NCI-H1105 treated with DMSO at 0.1 percent for 48 hours (cell line): ENCODE results near the gene HIGD1C.
"Not testable (repeated sequence)": the region's sequence is repeated elsewhere in the genome, so short reads cannot be mapped to it uniquely, and the experiment has no call there.

ENCODE experiments used
- DNase-seq: peaks from one replicate; lab custom pipeline; 2025; lab: John Stamatoyannopoulos, UW

Gene HIGD1C

DNA sequence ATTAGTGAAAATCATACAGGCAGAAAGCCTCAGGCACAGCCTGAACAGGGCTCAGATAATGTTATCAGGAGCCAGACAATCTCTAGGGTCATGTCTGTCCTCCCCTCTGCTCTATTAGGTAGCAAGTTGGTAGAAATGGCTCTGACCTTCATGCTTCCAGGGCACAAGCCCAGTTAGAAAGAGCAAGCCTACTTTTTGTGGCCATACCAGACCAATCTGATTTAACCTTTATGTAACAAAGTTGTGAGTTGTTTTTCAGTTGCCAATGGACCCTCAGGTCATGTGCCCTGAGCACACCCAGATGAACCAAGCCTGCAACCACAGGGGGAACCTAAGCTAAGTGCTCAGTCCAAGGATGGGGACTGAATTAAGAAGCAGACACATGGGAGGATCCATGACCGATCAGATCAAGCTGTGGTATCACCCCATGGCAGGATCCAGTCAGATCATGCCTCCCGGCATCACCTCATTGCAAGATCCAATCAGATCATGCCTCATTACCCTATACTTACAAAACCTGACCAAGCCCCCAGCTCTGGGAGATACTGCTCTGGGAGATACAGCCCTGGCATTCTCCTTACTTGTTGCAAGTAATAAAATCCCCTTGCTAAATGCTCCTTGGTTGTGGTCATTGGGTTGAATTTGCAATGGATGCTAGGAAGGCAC lies 18.8 kb upstream of the HIGD1C start:
- no peak for DNase-seq

DNA sequence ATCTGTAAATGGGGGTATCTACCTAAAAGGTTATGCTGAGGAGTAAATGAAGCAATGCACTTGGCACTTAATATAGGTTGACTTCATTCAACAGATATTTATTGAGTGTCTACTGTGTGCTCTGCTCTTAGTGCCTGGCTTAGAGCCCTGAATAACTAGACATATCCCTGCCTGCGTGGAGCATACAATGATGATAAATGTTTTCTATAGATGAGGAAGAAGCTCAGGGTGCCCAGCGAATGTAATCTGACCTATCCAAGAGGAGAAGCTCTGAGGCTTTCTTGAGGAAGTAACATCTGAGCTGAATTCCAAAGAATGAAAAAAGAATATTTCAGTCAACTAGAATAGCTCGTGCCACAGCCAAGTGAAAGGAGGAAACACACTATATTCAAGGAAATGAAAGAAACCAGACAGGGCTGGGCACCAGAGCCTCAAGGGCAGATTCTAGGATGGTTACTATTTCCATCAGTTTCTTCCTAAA lies 17.9 kb upstream of the HIGD1C start:
- no peak for DNase-seq

DNA sequence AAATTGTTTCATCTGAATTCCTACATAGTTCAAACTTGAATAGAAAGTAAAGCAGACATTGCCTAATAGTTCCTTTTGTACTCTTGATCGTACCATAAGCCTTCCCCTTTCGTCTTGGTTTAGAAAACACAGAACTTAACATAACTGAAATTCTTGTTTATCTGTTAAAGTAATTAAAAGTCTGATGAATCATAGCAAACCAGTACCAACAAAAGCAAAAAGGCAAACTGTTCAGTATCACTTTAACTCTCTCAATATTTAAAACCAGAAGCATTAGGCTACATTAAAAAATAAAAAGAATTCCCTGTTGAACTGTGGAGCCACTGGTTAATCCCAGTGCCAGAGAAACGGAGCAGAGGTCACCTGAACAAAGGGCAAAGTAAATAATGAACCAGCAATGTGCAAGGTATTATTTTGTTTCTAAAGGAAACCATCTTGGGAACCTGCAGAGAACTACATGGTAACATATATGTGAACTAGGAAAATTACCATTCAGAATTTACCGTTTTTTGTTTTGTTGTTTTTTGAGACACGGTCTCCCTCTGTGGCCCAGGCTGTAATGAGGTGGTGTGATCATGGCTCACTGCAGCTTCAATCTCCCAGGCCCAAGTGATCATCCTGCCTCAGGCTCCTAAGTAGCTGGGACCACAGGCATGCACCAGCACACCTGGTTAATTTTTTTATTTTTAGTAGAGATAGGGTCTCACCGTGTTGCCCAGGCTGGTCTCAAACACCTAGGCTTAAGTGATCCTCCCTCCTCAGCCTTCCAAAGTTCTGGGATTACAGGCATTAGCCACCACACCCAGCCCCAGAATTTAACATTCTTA lies 17.1 kb upstream of the HIGD1C start:
- DNase-seq: no peak

DNA sequence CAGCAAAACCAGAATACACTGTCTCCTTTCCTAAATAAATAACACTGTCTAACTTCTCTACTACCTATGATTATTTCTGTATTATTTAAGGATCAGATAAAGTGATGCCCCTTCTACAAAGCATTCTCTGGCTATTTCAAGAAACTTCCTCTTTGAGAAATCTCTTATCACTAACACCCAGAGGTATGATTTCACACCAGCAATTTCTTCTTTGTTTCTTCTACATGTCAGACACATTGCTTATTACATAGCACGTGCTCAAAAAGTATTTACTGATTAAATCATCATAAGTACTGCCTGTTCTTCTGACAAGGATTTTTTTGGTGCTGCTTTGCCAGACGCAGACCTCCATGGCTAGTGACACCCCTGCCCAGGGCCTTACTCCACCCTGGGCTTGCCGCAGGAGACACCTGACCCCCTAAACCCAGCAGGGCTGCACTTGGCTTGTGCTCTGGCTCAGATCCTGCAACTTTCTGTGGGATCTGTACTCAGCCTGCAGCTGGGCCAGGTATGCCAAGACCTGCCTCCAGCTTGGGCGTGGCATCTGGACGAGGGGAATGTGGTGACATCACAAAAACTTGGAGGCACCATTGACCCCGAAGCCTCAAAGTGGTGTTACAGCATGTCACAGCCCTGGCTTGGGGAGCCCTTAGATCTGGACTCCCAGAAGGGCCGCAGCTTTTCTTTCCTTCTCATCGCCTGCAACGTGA lies 15.4 kb upstream of the HIGD1C start:
- no peak for DNase-seq

DNA sequence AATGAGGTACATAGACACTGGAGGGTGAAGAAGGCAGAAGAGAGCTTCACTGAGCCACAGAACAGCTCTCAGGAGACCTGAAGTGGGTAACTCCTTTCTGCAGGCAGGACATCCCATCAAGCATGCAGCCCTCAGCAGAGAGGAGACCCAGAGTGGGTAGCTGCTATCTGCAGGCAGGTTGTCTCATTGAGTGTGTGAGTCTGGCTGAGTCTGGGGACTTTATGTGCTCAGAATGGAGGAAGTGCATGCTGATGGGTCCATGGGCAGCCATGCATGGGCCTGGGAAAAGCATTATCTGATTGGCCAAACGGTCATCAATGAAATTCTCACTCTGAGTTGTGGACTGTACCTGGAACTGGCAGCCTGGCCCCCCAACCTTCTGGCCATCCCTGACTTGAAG lies 14.7 kb upstream of the HIGD1C start:
- no peak for DNase-seq

DNA sequence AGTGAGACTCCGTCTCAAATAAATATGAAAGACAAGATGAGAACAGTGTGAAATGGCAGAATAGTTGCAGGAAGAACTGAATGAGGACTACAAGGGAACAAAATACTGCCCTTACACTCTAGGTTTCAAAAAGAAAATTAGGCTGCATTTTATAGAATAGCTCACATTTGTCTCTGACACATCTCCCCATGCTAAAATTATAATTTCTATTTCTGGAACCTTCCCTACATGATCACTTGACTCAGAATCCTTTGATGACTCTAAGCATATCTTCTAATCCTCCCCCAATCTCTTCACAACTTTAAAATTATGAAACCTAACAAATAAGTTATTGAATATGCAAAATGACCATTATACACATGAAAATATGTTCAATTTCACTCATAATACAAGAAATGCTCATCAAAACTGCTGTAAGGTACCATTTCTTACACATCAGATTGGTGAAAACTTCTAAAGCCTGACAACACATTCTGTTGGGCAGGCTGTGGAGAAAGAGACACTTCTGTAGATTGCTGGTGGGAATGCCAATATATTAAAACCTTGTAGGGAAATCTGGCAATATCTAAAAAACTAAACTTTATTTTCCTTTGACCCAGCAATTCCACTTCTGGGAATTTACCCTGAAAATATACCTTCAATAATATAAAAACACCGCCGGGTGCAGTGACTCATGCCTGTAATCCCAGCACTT lies 4.3 kb upstream of the HIGD1C start:
- DNase-seq: no peak

DNA sequence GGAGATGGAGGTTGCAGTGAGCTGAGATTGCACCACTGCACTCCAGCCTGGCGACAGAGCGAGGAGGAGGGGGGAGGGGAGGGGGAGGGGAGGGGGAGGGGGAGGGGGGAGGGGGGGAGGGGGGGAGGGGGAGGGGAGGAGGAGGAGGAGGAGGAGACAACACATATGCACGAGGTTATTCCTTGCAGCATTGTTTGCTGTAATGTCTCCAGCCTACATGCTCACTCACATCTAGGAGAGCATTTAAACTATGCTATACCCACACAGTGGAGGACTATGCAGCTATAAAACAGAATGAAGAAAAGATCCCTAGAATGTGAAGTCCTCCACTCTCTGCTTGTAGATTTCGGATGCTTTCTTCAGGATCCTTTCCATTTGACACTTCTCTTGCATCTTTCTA lies 3.5 kb upstream of the HIGD1C start:
- no peak for DNase-seq

DNA sequence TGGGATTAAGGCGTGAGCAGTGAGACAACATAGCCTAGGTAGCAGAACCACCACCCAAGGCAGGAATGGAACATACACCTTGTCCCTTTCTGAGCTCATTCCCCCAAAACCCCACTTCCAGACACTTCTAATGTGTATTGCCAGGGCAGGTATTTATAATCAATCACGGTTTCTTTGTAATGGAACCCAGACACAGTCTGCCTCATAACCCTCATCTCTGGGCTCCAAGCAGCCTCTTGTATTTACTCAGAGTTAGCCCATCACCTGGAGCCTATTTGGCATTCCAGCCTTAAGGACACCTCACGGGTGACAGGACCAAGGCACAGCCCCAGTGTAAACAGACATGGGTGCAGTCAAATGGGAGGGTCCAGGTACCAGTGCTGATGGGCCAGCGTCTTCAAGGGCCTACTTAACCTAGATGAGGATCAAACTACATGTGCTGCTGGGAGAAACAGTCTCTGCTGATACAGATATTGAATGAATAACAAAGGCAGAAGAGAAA lies 2.5 kb upstream of the HIGD1C start:
- no peak for DNase-seq

DNA sequence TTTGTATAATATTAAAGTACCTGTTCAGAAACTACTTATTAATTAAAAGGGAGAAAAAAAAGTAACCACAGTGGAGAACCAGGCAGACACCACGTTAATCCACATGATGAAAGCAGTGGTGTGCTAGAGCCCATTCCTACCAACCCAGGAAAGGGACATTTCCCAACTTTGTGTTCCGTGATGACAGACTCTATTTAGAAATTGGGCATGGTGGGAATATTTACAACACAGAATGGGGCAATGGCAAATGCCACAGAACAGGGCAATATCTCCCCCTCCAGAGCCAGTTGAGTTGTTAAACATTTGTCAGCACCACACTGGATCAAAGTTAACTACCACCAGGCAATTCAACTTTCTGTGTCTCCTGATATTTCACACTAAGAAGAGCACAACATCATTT lies 1.2 kb upstream of the HIGD1C start:
- DNase-seq: no peak

DNA sequence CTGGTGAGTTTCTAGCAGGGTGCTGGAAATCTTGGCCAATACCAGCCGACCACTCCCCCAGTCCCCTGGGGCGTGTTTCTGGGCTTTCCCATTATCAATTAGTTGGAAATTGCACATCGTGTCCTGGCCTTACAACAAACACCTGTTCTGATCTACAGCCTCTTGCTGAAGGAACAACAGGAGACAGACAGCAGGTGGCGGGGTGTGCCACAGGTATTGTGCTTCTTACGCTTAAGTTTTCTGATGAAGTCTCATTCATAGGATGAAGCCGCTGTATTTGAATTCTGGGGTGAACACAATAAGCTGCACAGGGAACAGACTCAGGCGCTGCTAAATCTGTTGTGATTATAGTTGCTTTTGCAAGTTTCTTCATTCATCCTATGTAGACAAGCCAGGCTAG lies 703 bp downstream of the HIGD1C start:
- no peak for DNase-seq

DNA sequence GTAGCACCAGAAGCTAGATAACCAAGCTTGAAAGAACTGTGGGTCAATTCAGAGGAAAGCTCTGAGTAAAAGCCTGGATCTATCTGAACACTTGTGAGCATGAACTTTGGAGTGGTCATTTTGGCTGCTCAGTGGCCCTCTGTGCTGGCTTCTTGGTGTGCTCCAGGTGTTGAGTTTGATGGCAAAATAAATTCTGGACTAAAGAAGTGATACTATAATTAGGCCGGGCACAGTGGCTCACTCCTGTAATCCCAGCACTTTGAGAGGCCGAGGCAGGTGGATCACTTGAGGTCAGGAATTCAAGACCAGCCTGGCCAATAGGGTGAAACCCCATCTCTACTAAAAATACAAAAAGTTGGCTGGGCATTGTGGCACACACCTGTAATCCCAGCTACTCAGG lies 2.4 kb downstream of the HIGD1C start:
- not testable (repeated sequence) for DNase-seq

DNA sequence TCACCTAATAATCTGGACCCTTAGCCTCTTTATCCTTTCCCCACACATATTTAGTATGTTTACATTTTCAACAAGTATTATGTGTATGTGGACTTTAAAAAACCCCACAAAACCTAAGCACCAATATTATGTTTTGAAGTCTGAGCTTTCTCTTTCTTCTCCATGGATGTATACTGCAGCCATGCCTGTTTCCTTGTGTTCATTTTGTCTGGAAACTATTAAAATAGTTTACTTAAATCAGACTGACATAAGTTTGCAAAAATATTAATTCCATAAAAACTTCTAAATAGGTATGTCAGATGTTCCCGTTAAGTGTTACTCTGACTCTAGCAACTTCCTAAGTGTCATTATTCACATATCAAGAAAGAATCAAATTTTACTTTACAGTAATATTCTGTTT lies 2.9 kb downstream of the HIGD1C start:
- DNase-seq: no peak

DNA sequence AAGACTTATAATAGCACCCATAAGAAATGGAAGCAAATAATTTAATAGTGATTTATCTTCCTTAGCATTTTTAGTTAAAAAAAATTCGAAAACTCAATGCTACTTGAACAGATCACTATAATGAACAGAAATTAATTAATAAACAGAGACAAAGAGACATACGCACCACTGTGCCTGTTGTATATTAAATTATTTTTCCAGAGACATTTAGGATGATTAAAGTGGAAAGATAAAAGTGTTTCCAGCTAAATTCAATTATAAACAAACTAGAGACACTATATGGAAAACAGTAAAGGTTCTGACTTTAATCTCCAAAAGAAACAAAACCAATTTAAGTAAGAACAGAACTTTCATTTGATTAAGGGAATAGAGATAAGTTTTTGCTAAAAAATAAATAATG lies 3.4 kb downstream of the HIGD1C start:
- no peak for DNase-seq

DNA sequence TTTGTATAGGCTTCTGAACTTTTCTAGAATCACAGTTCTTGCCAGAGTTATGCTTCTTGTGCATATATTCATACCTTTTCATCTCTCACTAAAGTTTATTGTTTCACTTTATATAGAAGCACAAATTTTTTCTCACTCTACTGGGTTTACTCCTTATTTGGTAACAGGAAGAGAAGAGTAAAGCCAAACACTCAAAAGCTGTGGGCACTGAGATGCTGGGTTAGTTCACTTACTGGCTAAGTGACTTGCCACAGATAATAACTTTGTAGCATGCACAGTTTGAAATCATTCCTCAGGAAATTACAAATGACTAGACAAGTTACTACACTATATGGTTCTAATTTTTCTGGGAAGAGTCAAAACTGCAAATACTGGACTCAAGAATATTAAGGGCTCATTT lies 7.8 kb downstream of the HIGD1C start:
- no peak for DNase-seq

DNA sequence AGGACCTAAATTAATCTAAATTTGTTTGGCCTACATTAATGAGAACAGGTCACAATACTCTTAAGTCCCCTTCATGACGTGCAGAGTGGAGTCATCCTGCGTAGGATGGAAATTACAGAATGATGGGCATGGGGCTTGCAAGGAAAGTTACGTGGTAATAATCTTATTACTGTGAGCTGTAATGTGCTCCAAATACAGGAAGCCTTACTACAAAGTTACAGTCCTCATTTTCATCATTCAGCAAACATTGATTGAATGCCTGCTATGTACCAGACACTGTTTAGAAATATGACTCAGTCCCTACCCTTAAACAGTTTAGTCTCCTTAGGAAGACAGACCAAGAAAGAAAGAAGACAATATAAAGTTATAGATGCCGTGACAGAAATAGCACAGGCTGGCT lies 9.4 kb downstream of the HIGD1C start:
- no peak for DNase-seq

DNA sequence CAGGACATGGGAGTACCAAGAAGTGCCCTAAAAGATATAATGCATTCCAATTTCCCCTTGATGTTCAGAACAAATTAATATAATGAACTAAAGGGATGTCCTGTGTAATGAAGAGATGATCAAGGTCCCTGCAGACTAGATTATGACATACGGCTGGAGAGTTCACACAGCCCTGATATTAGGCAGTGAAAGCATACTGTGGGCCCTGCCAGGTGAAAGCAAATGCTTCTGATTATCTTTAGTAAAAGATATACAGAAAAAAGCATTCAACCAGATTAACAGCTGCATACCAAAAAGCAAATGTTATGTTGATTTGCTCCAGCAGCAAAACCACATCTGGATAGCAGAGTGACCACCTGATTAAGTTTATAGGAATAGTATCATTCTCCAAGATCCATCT lies 12.1 kb downstream of the HIGD1C start:
- no peak for DNase-seq

DNA sequence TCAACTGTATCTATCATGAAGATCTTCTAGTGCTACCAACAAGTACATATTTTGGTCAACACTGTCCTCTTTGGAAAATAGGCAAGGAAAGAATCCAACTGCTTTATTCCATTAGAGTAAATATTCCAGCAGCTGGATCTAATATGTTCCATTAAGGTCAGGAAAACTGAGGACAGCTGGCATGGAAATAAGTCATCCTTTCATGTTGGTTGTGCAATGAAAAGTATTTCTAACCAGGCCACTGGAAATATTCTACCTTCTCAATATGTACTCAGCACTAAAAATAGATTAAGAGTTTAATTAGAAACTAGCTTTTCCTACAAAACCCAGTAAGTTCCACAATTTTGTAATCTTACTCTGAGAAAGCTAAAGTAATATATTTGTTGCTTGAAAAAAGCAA lies 19.6 kb downstream of the HIGD1C start:
- no peak for DNase-seq

DNA sequence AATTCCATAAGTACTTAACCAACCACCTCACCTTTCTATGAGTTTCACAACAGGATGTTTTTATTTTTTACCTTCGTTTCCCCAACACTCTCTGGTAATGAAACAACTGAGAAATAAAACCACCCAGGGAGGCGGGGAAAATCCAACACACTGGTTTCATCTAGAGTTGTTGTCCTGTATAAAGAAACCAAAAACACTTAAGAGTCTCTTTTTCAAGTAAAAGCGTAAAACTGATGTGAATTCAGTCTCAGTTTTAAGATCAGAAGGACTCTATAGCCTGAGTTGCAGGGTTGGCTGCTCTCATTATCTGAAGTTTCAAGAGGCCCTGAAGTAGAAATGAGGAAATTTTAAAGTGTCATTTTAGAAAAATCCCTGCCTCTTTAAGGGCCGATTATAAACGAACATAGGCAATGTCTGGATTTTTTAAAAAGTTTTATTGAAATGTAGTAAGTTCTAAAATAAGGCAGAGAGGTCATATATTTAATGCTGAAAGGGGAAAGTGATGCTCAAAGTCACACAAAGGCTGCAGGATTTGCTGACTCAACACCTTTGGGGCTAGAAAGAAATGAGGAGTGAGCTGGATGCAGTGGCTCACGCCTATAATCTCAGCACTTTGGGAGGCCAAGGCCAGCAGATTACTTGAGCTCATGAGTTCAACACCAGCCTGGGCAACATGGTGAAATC lies 27.2 kb downstream of the HIGD1C start:
- no peak for DNase-seq

DNA sequence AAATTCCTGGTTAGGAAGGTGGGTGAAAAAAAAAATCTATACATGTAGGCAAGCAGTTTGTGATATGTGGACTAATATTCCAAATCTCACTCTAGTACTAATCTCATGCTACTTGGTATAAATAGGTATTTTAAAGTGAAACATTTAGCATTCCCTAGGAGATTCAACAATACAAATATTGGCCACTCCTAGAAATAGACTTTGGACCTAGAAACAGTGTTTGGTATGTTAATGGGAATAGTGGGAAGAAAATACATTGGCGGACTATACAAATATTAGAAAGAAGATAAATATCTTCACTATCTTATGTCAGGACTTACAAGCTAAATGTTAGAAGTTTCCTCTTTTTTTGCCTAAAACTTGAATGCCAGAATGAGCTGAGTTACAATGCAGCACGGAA lies 28.2 kb downstream of the HIGD1C start:
- no peak for DNase-seq

DNA sequence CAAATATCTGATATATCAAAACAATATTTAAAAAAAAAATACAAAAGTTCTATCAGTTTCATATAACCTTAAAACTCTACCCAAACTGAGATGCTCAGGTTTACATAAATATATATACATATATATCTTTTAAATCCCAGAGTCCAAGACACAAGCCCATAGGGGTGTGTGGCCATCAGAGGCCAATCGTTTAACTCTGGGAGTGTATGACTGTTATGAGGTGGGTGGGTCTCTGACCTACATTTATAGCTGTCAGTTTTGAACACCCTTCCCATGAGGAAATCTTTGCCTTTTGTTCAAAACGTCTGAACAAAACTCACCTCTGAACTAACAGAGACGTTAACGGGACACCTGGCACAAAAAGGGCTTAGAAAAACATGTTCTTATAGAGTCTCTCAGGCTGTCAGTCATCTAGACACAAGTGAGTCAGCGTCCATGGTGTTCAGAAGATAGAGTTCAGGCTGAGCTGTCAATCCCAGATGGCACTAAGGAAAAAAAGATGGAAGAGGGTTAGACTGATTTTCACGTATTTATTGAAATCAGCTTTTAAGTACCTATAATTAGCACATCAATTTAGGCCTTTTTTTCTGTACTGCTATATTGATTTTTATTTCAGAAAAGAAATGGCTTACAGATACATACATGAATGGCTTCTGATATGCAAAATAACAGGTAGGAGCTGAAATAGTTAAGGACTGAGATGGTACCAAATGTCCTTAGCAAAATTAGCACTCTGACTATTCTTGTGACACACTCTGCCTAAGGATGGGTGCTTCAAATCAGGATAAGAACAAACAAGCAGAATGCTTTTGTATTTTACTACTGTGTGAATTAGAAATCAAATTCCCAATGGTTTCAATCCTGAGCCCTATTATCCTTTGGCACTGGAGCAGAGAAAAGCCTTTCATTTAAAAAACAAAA lies 29.2 kb downstream of the HIGD1C start:
- DNase-seq: no peak
